Panc1 (cell line): ENCODE data around the gene ASTN2. TPM values are rescaled to one million over a fixed set of nuclear protein-coding genes. Genes with fewer than 3 reads are reported as not detected.

Experiments
- ATAC-seq: fragments of 200-7000 bp; cut with Tn5 transposase; 2 replicates; pipeline ENCODE4 v1.9.1; 2020; ENCODE audit warnings: mild to moderate bottlenecking, moderate library complexity
- BruUV-seq: library from RNA; stranded (reverse); fragments of 400-500 nt; replicated peaks from 2 replicates; lab custom pipeline; 2021; lab: Mats Ljungman, UMichigan
- CTCF ChIA-PET: fragments of 300-600 bp; sonication (Branson Sonifier 250); formaldehyde crosslinking; loops from one replicate; lab custom pipeline; 2022; ENCODE audit warnings: antibody characterized with exemption; lab: Charles Lee
- POLR2A ChIA-PET: fragments of 300-600 bp; sonication (Branson Sonifier 250); formaldehyde crosslinking; loops from one replicate; lab custom pipeline; 2022; ENCODE audit warnings: antibody characterized with exemption; lab: Charles Lee
- DNase-seq: peaks from one replicate; pipeline ENCODE4 v3.0.0-alpha.2; 2010; ENCODE audit warnings: low read depth, low spot score
- H3K27ac ChIP-seq: 2 replicates; pipeline ENCODE4 v1.5.1; 2011; ENCODE audit warnings: mild to moderate bottlenecking, low read length, inconsistent platforms
- H3K27me3 ChIP-seq: fragments of 200-500 bp; sonication (Bioruptor generic); 2 replicates; pipeline ENCODE4 v1.6.0; 2014; ENCODE audit warnings: low read length, inconsistent platforms; ENCODE audit not compliant: control insufficient read depth, insufficient read depth
- H3K36me3 ChIP-seq: fragments of 200-500 bp; sonication (Bioruptor generic); 2 replicates; pipeline ENCODE4 v1.5.1; 2014; ENCODE audit warnings: inconsistent platforms, mild to moderate bottlenecking, low read length, moderate library complexity; ENCODE audit not compliant: control insufficient read depth, insufficient read depth
- H3K4me1 ChIP-seq: 2 replicates; pipeline ENCODE4 v1.5.1; 2011; ENCODE audit warnings: inconsistent platforms, mild to moderate bottlenecking, low read length, moderate library complexity; ENCODE audit not compliant: control insufficient read depth, insufficient read depth
- H3K4me3 ChIP-seq, 2 experiments: 2 replicates each; pipeline ENCODE4 v1.5.1; 2011 to 2012; ENCODE audit warnings: low read depth in 2 of 2, low read length in 2 of 2, mild to moderate bottlenecking in 2 of 2, inconsistent platforms in 1 of 2, moderate library complexity in 1 of 2
- H3K9me3 ChIP-seq: fragments of 200-500 bp; sonication (Bioruptor generic); 2 replicates; pipeline ENCODE4 v1.5.1; 2014; ENCODE audit warnings: low read depth, mild to moderate bottlenecking, inconsistent platforms, low read length, moderate library complexity; ENCODE audit not compliant: control insufficient read depth, insufficient read depth
- CTCF ChIP-seq: fragments of 450-650 bp; IDR thresholded peaks from 2 replicates; pipeline ENCODE4 v1.5.1; 2017; ENCODE audit warnings: mild to moderate bottlenecking
- POLR2AphosphoS5 ChIP-seq: IDR thresholded peaks from 2 replicates; pipeline ENCODE4 v1.6.1; 2012; ENCODE audit warnings: mild to moderate bottlenecking, low read depth, low read length, moderate library complexity
- REST ChIP-seq, 2 experiments: IDR thresholded peaks; 2 replicates each; pipeline ENCODE4 v1.6.1; 2011 to 2012; ENCODE audit warnings: low read depth in 2 of 2, control low read depth in 1 of 2, low read length in 1 of 2, mild to moderate bottlenecking in 1 of 2, moderate library complexity in 1 of 2; ENCODE audit not compliant: insufficient read depth in 1 of 2
- SIN3A ChIP-seq: IDR thresholded peaks from 2 replicates; pipeline ENCODE4 v1.6.1; 2012; ENCODE audit warnings: low read depth, mild to moderate bottlenecking, low read length, moderate library complexity, borderline replicate concordance; ENCODE audit not compliant: insufficient read depth
- TCF7L2 ChIP-seq: IDR thresholded peaks from 2 replicates; pipeline ENCODE4 v1.6.1; 2011; ENCODE audit warnings: mild to moderate bottlenecking, low read depth, low read length, inconsistent platforms
- in situ Hi-C: cut with HindIII; loops from 2 replicates; pipeline ENCODE4 v1.10.0; 2016; ENCODE audit warnings: low sequenced_read_pairs, low pct_unique_long_range_greater_than_20kb
- intact Hi-C: fragments of 100-400 bp; cut with micrococcal nuclease; formaldehyde crosslinking; loops from one replicate; pipeline ENCODE4 v1.10.0; 2022; ENCODE audit not compliant: unreplicated experiment
- total RNA-seq: library from RNA; stranded (reverse); gene quantifications from one replicate; pipeline ENCODE4 v1.2.1, GENCODE V29; 2021; ENCODE audit not compliant: unreplicated experiment

The ASTN2 gene
- total RNA-seq, 1 experiment from 2014 or later: 3.9 TPM

- H3K36me3 ChIP-seq: no peaks in the 10 kb centered on the region
- ATAC-seq: no peak
- TF ChIP-seq POLR2AphosphoS5: no peak
- no peak for TF ChIP-seq TCF7L2
- no peak for TF ChIP-seq CTCF
- no peak for TF ChIP-seq SIN3A
- TF ChIP-seq REST (IDR thresholded peaks at IDR 0.05; ENCODE audit: insufficient read depth in 1 of 2, low read depth in 2 of 2, low read length in 1 of 2): no peak
- DNase-seq: no peak
- no TSS peak for BruUV-seq
- no peak overlapping the region for H3K27ac ChIP-seq
- in situ Hi-C loops (no loop called here), intact Hi-C loops (no loop called here)
- no peaks in the 10 kb centered on the region for H3K27me3 ChIP-seq
- no peak overlapping the region for H3K4me3 ChIP-seq
- H3K4me1 ChIP-seq: no peaks in the 10 kb centered on the region
- H3K9me3 ChIP-seq: no peaks in the 10 kb centered on the region
- POLR2A ChIA-PET: no interaction called here
- CTCF ChIA-PET: no interaction called here
Measured at GRCh38 chr9:117231012-117231411, 183.8 kb downstream of the ASTN2 start.

- Histone ChIP-seq H3K36me3 (no peaks in the 10 kb centered on the region), H3K27me3 (no peaks in the 10 kb centered on the region), H3K4me3 (no peak overlapping the region), H3K9me3 (no peaks in the 10 kb centered on the region), H3K4me1 (no peaks in the 10 kb centered on the region), H3K27ac (no peak overlapping the region)
- no TSS peak for BruUV-seq
- no peak for TF ChIP-seq TCF7L2
- TF ChIP-seq CTCF: no peak
- TF ChIP-seq SIN3A: no peak
- no peak for TF ChIP-seq POLR2AphosphoS5
- no peak for TF ChIP-seq REST (IDR thresholded peaks at IDR 0.05; ENCODE audit: insufficient read depth in 1 of 2, low read depth in 2 of 2, low read length in 1 of 2)
- intact Hi-C loops (no loop called here), in situ Hi-C loops (no loop called here)
- DNase-seq (no peak), ATAC-seq (no peak)
- POLR2A ChIA-PET: no interaction called here
- CTCF ChIA-PET: no interaction called here
Measured at GRCh38 chr9:117224695-117225094, 190.2 kb downstream of the ASTN2 start.
